H9 (cell line): ENCODE data around the gene SEMA4C. TPM values are rescaled to one million over a fixed set of nuclear protein-coding genes. Genes with fewer than 3 reads are reported as not detected.
A peak's percentile ranks its signal among the peaks of the same experiment; 100 is the strongest.

Experiments used
- DNase-seq: peaks from one replicate; pipeline ENCODE4 v3.0.0-alpha.2; 2017
- H2AFZ ChIP-seq: one replicate; pipeline ENCODE4 v1.6.1; 2013; ENCODE audit warnings: mild to moderate bottlenecking, low read length, control low read depth, moderate library complexity
- H2AK5ac ChIP-seq: 2 replicates; pipeline ENCODE4 v1.6.1; 2013; ENCODE audit warnings: low read length, control low read depth, mixed read lengths; ENCODE audit not compliant: insufficient read length
- H2BK120ac ChIP-seq: one replicate; pipeline ENCODE4 v1.6.1; 2013; ENCODE audit warnings: low read depth, mild to moderate bottlenecking, low read length, control low read depth, inconsistent platforms; ENCODE audit not compliant: poor library complexity, severe bottlenecking
- H2BK12ac ChIP-seq: 2 replicates; pipeline ENCODE4 v1.6.1; 2013; ENCODE audit warnings: low read length, control low read depth, mixed read lengths, low read depth; ENCODE audit not compliant: insufficient read length
- H2BK15ac ChIP-seq: 2 replicates; pipeline ENCODE4 v1.6.1; 2013; ENCODE audit warnings: low read depth, low read length, control low read depth
- H2BK20ac ChIP-seq: one replicate; pipeline ENCODE4 v1.6.1; 2013; ENCODE audit warnings: low read depth, mild to moderate bottlenecking, low read length, control low read depth, inconsistent platforms; ENCODE audit not compliant: poor library complexity, severe bottlenecking
- H2BK5ac ChIP-seq: 2 replicates; pipeline ENCODE4 v1.6.1; 2013; ENCODE audit warnings: low read length, control low read depth, mixed read lengths; ENCODE audit not compliant: insufficient read length
- H3K14ac ChIP-seq: 2 replicates; pipeline ENCODE4 v1.6.1; 2013; ENCODE audit warnings: low read length, control low read depth; ENCODE audit not compliant: insufficient read depth
- H3K18ac ChIP-seq: 2 replicates; pipeline ENCODE4 v1.6.1; 2013; ENCODE audit warnings: low read depth, mild to moderate bottlenecking, mixed read lengths, low read length, control low read depth; ENCODE audit not compliant: insufficient read length
- H3K23ac ChIP-seq: 2 replicates; pipeline ENCODE4 v1.6.1; 2013; ENCODE audit warnings: low read length, control low read depth, mixed read lengths, low read depth; ENCODE audit not compliant: insufficient read length
- H3K23me2 ChIP-seq: 2 replicates; pipeline ENCODE4 v1.6.1; 2013; ENCODE audit warnings: low read depth, mild to moderate bottlenecking, mixed read lengths, low read length, control low read depth; ENCODE audit not compliant: insufficient read length, poor library complexity, severe bottlenecking
- H3K27ac ChIP-seq: 2 replicates; pipeline ENCODE4 v1.5.1; 2013; ENCODE audit warnings: low read length, control low read depth, mixed read lengths, low read depth; ENCODE audit not compliant: insufficient read length
- H3K27me3 ChIP-seq: 2 replicates; pipeline ENCODE4 v1.6.1; 2013; ENCODE audit warnings: low read length, control low read depth, inconsistent platforms; ENCODE audit not compliant: insufficient read depth
- H3K4ac ChIP-seq: 2 replicates; pipeline ENCODE4 v1.6.1; 2013; ENCODE audit warnings: low read depth, mild to moderate bottlenecking, control low read depth, inconsistent platforms, low read length, moderate library complexity
- H3K4me1 ChIP-seq: 2 replicates; pipeline ENCODE4 v1.6.1; 2013; ENCODE audit warnings: low read length, control low read depth, inconsistent platforms; ENCODE audit not compliant: insufficient read depth
- H3K4me2 ChIP-seq: 2 replicates; pipeline ENCODE4 v1.6.1; 2013; ENCODE audit warnings: low read length, control low read depth, mixed read lengths; ENCODE audit not compliant: insufficient read length, insufficient read depth
- H3K56ac ChIP-seq: 2 replicates; pipeline ENCODE4 v1.6.1; 2013; ENCODE audit warnings: low read depth, mild to moderate bottlenecking, mixed read lengths, low read length, control low read depth; ENCODE audit not compliant: insufficient read length
- H3K79me1 ChIP-seq: 2 replicates; pipeline ENCODE4 v1.6.1; 2013; ENCODE audit warnings: low read depth, mild to moderate bottlenecking, moderate library complexity, low read length, control low read depth, inconsistent platforms; ENCODE audit not compliant: insufficient read depth, poor library complexity, severe bottlenecking
- H3K79me2 ChIP-seq: 2 replicates; pipeline ENCODE4 v1.6.1; 2013; ENCODE audit warnings: low read length, control low read depth, inconsistent platforms; ENCODE audit not compliant: insufficient read depth
- H3K9ac ChIP-seq: 2 replicates; pipeline ENCODE4 v1.6.1; 2013; ENCODE audit warnings: low read length, control low read depth, mixed read lengths; ENCODE audit not compliant: insufficient read length; ENCODE audit errors: extremely low read depth
- H3K9me3 ChIP-seq: one replicate; pipeline ENCODE4 v1.6.1; 2013; ENCODE audit warnings: low read depth, low read length, inconsistent platforms; ENCODE audit not compliant: control insufficient read depth
- H3T11ph ChIP-seq: one replicate; pipeline ENCODE4 v1.6.1; 2013; ENCODE audit warnings: mild to moderate bottlenecking, low read length, control low read depth, inconsistent platforms
- H4K20me1 ChIP-seq: one replicate; pipeline ENCODE4 v1.6.1; 2013; ENCODE audit not compliant: control insufficient read depth, insufficient read length, insufficient read depth
- H4K5ac ChIP-seq: 2 replicates; pipeline ENCODE4 v1.6.1; 2013; ENCODE audit warnings: low read depth, mild to moderate bottlenecking, mixed read lengths, low read length, control low read depth; ENCODE audit not compliant: insufficient read length
- H4K8ac ChIP-seq: replicated peaks from 2 replicates; pipeline ENCODE4 v1.6.1; 2013; ENCODE audit warnings: low read length, control low read depth, mixed read lengths, low read depth; ENCODE audit not compliant: insufficient read length
- H4K91ac ChIP-seq: 2 replicates; pipeline ENCODE4 v1.6.1; 2013; ENCODE audit warnings: low read depth, mild to moderate bottlenecking, moderate library complexity, mixed read lengths, low read length, control low read depth; ENCODE audit not compliant: insufficient read length
- H3K27ac Mint-ChIP-seq, 3 experiments: 2 replicates in 2 of 3; 3 replicates in 1 of 3; pipeline ENCODE4 v1.8.0; 2020 to 2021; ENCODE audit warnings: mixed read lengths in 3 of 3, mild to moderate bottlenecking in 1 of 3, moderate library complexity in 1 of 3
- H3K27me3 Mint-ChIP-seq: 2 replicates; pipeline ENCODE4 v1.8.0; 2021; ENCODE audit warnings: low read depth, mild to moderate bottlenecking, moderate library complexity, mixed read lengths
- H3K36me3 Mint-ChIP-seq, 3 experiments: 2 replicates in 2 of 3; 3 replicates in 1 of 3; pipeline ENCODE4 v1.8.0; 2020 to 2021; ENCODE audit warnings: low read depth in 3 of 3, mixed read lengths in 3 of 3; ENCODE audit not compliant: insufficient read depth in 1 of 3
- H3K4me1 Mint-ChIP-seq, 2 experiments: 2 replicates each; pipeline ENCODE4 v1.8.0; 2020; ENCODE audit warnings: mixed read lengths in 2 of 2
- H3K4me3 Mint-ChIP-seq, 2 experiments: 2 replicates in 1 of 2; 3 replicates in 1 of 2; pipeline ENCODE4 v1.8.0; 2020 to 2021; ENCODE audit warnings: mild to moderate bottlenecking in 2 of 2, mixed read lengths in 2 of 2, moderate library complexity in 1 of 2
- H3K9me3 Mint-ChIP-seq, 2 experiments: 2 replicates in 1 of 2; 3 replicates in 1 of 2; pipeline ENCODE4 v1.8.0; 2020; ENCODE audit warnings: mild to moderate bottlenecking in 2 of 2, mixed read lengths in 2 of 2, moderate library complexity in 1 of 2
- WGBS: extraction: QIAGEN DNeasy Blood & Tissue Kit; methylation state at CpG from one replicate; pipeline ENCODE4 v1.1.7; 2013; ENCODE audit warnings: missing lambda C conversion rate, low lambda C conversion rate, mixed read lengths; ENCODE audit not compliant: insufficient read length; ENCODE audit errors: extremely low coverage; 5-methylcytosine and 5-hydroxymethylcytosine counted together
- total RNA-seq: library from RNA; stranded (reverse); gene quantifications from 2 replicates; pipeline ENCODE4 v1.2.1, GENCODE V29; 2021
- TF ChIP-seq, protein P1 (sequence below): fragments of 200-600 bp; sonication (generic); conservative IDR thresholded peaks from 3 replicates; pipeline ENCODE4 v1.8.0; 2021; ENCODE audit warnings: antibody characterized with exemption, mild to moderate bottlenecking

Gene SEMA4C
- total RNA-seq, 1 experiment from 2014 or later = 81.6 TPM

- H3K27me3 ChIP-seq = no peaks in the 10 kb centered on the region
- no peak overlapping the region for H3K14ac ChIP-seq
- Mint-ChIP-seq H3K27me3 (no peaks in the 10 kb centered on the region; the same call in none of the 2 replicates), H3K9me3 (no peaks in the 10 kb centered on the region), H3K4me1 (peaks cover 0 to 5% of the 10 kb centered on the region in 2 experiments; a peak in 2 of 4 replicates), H3K27ac (0 out of 7 replicates have a peak overlapping the region, but pooled peaks of 1 of the 3 experiments have one; percentile 66), H3K4me3 (no peak overlapping the region), H3K36me3 (peaks cover 16 to 20% (median 16%) of the 10 kb centered on the region in 3 experiments; a peak in 6 of 7 replicates)
- no CpG with 5 or more reads among the region's 17 CpGs for WGBS
- DNase-seq = peak; percentile 29
- no peak overlapping the region for H3K27ac ChIP-seq
- H2AFZ ChIP-seq = no peak overlapping the region
- TF ChIP-seq, protein P1, sequence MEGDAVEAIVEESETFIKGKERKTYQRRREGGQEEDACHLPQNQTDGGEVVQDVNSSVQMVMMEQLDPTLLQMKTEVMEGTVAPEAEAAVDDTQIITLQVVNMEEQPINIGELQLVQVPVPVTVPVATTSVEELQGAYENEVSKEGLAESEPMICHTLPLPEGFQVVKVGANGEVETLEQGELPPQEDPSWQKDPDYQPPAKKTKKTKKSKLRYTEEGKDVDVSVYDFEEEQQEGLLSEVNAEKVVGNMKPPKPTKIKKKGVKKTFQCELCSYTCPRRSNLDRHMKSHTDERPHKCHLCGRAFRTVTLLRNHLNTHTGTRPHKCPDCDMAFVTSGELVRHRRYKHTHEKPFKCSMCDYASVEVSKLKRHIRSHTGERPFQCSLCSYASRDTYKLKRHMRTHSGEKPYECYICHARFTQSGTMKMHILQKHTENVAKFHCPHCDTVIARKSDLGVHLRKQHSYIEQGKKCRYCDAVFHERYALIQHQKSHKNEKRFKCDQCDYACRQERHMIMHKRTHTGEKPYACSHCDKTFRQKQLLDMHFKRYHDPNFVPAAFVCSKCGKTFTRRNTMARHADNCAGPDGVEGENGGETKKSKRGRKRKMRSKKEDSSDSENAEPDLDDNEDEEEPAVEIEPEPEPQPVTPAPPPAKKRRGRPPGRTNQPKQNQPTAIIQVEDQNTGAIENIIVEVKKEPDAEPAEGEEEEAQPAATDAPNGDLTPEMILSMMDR = no peak
- H3K23ac ChIP-seq = no peak overlapping the region
- H3T11ph ChIP-seq = no peak overlapping the region
- H3K4me2 ChIP-seq = no peak overlapping the region
- no peak overlapping the region for H4K8ac ChIP-seq
- H2BK120ac ChIP-seq = no peak overlapping the region
- no peak overlapping the region for H3K56ac ChIP-seq
- H3K9me3 ChIP-seq = no peaks in the 10 kb centered on the region
- no peak overlapping the region for H2AK5ac ChIP-seq
- no peaks in the 10 kb centered on the region for H4K20me1 ChIP-seq
- no peaks in the 10 kb centered on the region for H3K79me2 ChIP-seq
- no peaks in the 10 kb centered on the region for H3K4me1 ChIP-seq
- no peak overlapping the region for H3K9ac ChIP-seq
- no peak overlapping the region for H2BK20ac ChIP-seq
- no peak overlapping the region for H2BK15ac ChIP-seq
- no peaks in the 10 kb centered on the region for H3K79me1 ChIP-seq
- no peak overlapping the region for H3K18ac ChIP-seq
- no peak overlapping the region for H3K4ac ChIP-seq
- H4K5ac ChIP-seq = no peak overlapping the region
- H4K91ac ChIP-seq = no peak overlapping the region
- no peaks in the 10 kb centered on the region for H3K23me2 ChIP-seq
- no peak overlapping the region for H2BK12ac ChIP-seq
- H2BK5ac ChIP-seq = no peak overlapping the region
These were observed 25.5 kb downstream of the SEMA4C start for GRCh38 chr2:96844405-96844808.
